NOMO-1 treated with dmso at 0.1 percent for 144 hours (cell line): ENCODE measurements around the gene CHAF1B.
"Not testable (repeated sequence)": the region's sequence is repeated elsewhere in the genome, so short reads cannot be mapped to it uniquely, and the experiment has no call there.

Experiments used
- DNase-seq: peaks from one replicate; lab custom pipeline; 2025; ENCODE audit not compliant: unreplicated experiment; lab: John Stamatoyannopoulos, UW

CHAF1B gene

GRCh38 chr21:36385233-36386030 is at the start of gene CHAF1B:
Gene CHAF1B, plus strand, starts transcription at chr21:36385392. Its CDS starts 745 bp downstream, at chr21:36386137.
- DNase-seq: peak; percentile 22

DNA sequence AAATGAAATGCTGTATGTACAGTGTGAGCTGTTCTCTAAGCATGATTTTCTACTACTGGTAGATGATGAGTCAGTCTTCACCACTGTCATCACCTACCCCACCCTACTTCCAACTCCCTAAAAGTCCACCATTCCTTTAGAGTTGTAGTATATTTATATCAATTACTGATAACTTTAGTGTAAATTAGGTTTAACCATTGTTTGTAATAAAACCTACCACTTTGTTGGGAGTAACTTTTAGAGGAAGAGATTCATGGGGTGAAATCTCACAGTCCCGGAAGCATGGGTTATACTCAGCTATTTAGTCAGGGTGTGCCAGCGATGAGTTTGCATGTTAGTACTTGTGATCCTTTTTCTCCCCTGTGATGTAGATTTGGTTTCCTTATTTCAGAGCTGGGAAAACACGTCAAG is 48.1 kb upstream of the CHAF1B start:
- no peak for DNase-seq

DNA sequence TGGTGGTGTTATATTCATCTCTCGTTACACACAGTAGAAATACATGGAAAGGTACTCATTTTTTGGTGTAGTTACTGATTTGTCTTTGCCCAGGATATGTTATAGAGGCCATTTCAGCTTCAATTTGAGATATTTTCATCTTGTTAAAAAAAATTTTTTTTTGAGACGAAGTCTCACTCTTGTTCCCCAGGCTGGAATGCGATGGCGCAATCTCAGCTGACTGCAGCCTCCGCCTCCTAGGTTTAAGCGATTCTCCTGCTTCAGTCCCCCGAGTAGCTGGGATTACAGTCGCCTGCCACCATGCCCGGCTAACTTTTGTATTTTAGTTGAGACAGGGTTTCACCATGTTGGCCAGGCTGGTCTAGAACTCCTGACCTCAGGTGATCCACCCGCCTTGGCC is 46.2 kb upstream of the CHAF1B start:
- DNase-seq: no peak

GRCh38 chr21:36342581-36342980 is 42.6 kb upstream of the CHAF1B start:
- not testable (repeated sequence) for DNase-seq

GRCh38 chr21:36344931-36345330 is 40.3 kb upstream of the CHAF1B start:
- DNase-seq: no peak

- no peak for DNase-seq
Observed at GRCh38 chr21:36347278-36347961, 37.8 kb upstream of the CHAF1B start.

GRCh38 chr21:36347962-36348328 is 37.2 kb upstream of the CHAF1B start:
- DNase-seq: no peak

DNA sequence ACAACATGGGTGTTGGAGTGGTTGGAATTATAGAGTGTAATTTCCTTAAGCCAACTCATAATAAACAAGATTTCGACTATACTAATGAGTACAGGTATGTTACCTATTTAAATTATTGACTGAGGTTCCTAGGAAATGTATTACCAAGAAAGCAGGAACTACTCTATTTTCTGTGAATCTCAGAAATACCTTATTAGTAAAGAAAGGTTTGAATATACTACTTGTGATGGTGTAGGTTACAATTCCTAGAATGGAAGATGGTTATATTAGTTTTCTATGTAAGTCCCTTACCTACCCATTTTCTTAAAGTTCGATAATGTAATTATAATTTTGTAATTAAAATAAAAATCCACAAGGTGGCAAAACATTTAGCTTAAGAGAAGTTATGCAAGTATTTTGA is 35.9 kb upstream of the CHAF1B start:
- DNase-seq: no peak

- no peak for DNase-seq
Observed at GRCh38 chr21:36350282-36350910, 34.8 kb upstream of the CHAF1B start.

DNA sequence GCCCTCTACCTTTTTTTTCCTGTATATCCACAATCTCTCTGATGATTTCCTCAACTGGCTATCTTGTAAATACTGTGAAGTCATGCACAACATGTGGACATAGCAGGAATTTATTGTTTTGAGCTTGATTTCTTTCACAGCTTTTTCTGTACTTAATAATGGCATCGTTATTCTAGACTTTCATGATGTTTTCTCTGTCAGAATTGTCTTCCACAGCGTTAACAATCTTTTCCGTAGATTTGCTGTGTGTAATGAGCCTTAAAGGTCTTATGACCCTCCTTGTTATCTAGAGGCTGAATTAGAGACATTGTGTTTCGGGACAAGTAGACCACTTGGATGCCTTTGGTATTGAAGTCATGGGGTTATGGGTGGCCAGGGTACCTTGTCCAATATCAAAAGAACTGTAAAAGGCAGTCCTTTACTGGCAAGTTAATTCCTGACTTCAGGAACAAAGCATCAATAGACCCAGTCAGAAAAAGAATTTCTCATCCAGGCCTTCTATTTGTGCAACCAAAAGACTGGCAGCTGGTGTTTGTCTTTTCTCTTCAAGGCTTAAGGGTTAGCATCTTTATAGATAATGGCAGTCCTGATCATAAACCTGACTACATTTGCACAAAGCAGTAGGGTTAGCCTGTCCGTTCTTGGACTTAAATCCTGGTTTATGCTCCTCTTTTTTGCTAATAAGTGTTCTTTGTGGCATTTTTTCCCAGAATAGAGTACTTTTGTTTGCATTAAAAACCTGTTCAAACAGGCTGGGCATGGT is 30.1 kb upstream of the CHAF1B start:
- DNase-seq: no peak

GRCh38 chr21:36355868-36356267 is 29.3 kb upstream of the CHAF1B start:
- no peak for DNase-seq

DNA sequence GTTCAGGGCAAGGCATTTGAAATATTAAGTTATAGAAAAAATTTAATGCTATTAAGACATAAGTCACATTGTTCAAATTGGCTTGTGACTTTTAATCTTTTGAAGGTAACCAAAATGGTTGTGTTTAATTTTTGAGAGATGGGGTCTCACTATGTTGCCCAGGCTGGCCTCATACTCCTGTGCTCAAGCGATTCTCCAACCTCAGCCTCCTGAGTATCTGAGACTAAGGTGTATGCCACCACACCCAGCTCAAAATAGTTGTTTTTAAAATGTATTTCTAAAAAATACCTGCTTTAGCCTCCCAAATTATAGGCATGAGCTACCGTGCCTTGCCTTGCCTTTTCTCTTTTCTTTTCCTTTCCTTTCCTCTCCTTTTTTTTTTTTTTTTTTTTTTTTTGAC is 26.0 kb upstream of the CHAF1B start:
- DNase-seq: no peak

GRCh38 chr21:36369064-36369685 is 16.0 kb upstream of the CHAF1B start:
- DNase-seq: no peak

GRCh38 chr21:36375994-36376393 is 9.2 kb upstream of the CHAF1B start:
- DNase-seq: no peak

DNA sequence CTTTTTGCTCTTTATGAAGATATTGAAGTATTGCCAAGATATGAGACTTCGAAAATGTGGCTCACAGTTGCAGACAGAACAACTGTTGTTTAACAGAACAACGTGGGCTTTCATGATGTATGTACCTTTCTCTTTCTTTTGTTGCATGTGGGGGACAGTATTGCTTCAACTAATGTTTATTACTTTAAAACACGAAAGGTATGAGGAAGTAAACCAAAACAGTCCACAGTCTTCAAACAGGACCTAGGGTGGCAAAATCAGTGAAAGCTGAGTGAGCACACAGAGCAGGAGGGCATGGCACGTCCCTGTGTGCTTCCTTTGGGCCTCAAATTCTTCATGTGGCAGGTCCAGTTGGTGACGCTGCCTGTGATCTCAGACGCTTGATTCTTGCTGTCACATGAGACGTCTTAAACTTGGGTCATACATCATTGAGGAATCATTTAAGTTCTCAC is 7.8 kb upstream of the CHAF1B start:
- no peak for DNase-seq

DNA sequence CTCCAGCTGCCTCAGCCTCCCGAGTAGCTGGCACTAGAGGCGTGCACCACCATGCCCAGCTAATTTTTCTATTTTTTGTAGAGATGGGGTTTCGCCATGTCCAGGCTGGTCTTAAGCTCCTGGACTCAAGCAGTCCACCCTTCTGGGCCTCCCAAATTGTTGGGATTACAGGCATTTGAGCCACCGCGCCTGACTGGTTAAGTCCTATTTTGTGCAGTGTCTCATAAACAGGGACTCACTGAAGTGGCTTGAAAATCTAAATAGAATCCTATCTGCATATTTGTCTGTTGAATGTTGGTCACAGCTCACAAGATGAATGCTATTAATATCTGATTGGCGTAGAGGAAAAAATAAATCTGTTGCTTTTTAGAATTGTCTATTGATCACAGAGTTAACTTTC is 5.9 kb upstream of the CHAF1B start:
- no peak for DNase-seq

DNA sequence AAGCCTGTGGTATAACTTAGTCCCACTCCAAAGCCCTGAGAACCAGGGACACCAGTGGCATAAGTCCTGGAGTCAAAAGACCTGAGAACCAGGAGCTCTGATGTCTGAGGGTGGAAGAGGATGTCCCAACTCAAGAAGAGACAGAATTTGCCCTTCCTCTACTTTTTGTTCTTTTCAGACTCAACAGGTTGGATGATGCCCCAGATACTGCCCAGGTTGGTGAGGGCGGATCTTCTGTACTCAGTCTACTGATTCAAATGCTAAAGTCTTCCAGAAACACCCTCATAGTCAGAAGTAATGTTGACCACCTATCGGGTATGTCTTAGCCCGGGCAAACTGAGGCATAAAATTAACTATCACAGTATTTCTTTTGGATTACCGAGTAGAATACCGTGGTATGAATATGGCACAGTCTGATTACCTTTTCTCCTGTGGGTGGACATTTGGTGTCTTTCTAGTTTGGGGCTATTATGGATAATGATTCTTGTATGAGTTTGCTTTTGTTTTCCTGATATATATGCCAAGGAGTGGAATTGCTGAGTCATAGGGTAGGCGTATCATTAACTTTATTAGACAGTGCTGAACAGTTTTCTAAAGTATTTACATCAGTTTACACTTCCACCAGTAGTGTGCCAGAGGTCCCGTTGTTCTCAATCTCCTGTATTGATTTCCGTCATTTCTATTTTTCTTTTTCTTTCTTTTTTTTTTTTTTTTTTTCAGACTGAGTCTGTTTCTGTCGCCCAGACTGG is 3.2 kb upstream of the CHAF1B start:
- no peak for DNase-seq

GRCh38 chr21:36382722-36383121 is 2.5 kb upstream of the CHAF1B start:
- not testable (repeated sequence) for DNase-seq

DNA sequence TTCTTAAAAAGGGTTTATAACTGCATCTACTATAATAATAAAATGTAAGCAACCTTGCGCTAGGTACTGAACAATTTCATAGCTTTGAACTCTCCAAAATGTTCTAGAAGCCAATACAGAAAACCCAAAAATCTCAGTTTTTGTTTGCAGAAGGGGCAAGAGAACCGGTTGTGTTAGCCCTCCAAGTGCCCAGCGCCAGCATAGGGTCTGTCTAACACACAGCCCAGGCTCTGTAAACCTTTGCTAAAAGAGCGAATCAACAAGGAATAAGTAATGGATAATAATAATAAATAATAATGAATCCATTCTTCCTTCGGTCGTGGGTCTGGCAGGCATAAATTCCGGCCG is 333 bp upstream of the CHAF1B start:
- DNase-seq: no peak

- no peak for DNase-seq
Observed at GRCh38 chr21:36386031-36386642, 945 bp downstream of the CHAF1B start.
